HG03159 (cell line): ENCODE measurements around the gene SIMC1.

ENCODE experiments used
- ATAC-seq: cut with Tn5 transposase; IDR thresholded peaks from one replicate; pipeline ENCODE4 v1.9.1; 2021; ENCODE audit warnings: mild to moderate bottlenecking, moderate library complexity; ENCODE audit not compliant: unreplicated experiment

Gene SIMC1

DNA sequence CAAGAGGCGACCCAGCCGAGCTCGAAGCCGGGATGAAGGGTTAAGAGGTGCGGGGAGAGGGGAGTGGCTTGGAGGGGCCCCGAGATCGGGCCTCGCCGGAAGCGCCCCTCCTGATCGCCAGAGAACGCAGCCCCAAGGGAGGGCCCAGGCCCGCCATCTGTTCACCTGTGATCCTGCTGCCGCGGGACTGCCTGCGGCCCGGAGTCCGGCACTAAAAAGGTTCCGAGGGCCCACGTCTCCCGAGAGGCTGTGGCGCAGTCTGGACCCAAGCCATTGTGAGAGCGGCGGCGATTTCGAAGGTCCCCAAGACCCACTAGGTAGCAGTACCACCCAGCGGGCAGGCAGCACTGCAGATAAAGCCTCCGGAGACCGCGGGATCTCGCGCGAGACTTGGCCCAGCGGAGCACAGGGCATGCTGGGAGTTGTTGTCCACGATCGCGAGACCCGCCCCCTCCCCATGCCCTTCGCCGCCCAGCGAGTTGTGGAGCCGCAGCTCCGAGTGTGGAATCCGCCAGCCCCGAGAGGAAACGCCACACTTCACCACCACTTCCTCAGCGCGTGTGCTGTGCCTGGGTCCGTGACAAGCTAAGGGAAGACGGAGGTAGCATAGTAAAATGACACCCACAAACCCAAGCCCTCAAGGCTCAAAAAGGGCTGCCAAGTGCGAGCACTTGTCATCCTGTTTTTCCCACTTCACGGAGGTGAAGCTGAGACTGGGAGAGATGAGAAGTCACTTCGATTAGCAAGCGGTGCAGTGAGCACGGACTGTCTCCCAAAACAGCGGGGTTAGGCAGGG lies 123.4 kb downstream of the SIMC1 start, which contains the start of gene KIAA1191:
KIAA1191 (minus strand) TSS at position 328 of the 796 bp plus-strand sequence. CDS start 2,256 bp downstream, outside the sequence.
- peak; percentile 88 for ATAC-seq

DNA sequence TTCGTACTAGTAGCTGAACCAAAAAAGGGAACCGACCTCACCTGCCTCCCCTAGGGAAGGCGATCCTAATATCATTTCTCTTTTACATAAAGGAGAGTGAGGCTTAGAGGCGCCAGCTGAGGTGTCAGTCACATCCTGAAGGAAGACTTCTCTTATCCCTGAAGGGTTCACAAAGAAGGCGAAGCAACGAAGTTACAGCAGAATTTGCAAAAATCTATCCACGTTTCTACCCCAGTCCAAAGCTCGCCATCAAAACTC lies 123.9 kb downstream of the SIMC1 start:
- ATAC-seq, result peak; percentile 16

DNA sequence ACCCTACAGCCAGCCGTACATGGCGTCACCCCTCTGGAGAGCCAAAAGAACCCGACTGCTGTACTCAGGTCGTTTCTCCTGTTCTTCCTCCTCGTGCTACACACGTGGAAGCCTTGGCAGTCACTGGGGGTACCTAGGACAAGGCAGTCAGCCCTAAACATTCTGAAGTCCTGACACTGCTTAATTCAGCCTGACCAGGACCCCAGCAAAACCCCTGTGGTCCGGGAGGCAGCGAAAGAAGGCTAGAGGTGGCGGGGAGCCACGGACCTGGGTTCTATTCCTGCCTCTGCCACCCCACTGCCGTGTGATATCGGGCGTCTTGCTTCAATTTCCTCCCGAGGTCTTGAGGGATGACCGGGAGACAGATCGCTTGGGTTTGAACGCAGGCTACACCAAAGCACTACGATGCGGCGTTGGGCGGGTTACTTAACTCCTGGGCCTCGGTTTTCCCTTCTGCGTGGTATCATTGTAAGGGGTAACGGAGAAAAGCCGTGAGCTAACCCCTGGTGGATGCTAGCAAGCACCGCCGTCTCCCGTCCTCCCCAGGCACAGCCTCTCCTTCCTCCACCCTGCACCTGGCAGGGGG lies 126.6 kb downstream of the SIMC1 start:
- ATAC-seq, result no peak

DNA sequence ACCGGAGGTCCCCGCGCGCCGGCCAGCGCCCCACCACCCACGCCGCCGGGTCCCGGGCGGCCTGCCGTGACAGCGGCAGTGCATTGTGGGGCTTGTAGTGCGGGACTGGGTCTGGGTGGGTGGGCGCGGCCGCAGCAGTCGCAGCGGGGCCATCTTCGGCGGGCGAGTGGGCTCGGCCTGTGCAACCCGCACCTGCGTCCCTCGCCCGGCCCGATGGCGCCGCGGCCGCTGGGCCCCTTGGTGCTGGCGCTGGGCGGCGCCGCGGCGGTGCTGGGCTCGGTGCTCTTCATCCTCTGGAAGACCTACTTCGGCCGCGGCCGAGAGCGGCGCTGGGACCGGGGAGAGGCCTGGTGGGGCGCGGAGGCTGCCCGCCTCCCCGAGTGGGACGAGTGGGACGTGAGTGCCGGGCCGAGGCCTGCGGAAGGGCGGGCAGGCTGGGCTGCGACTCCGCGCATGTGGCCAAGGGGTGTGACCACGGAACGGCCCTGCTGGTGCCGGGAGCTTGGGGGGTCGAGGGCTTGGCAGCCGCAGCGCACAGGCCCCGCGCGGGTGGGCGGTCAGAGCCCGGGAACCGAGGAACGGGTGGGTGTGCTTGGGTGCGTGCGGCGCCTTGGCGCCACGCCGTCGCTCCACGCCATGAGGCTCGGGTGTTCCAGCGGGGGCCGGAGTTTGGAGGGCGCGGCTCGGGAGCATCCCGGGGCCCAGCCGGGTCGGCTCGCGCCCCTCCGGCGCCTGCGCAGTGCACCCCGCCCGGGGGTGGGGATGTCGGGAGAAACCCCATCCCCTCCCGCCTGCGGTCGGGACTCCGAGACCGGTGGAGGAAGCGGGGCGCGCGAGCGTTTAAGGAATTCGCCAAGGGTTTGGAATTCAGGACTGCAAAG lies 127.4 kb downstream of the SIMC1 start, which contains the start of gene ARL10:
ARL10 (plus strand) TSS at position 137 of the 881 bp plus-strand sequence; CDS start at position 214, 77 bp downstream.
- peak; percentile 37 for ATAC-seq

DNA sequence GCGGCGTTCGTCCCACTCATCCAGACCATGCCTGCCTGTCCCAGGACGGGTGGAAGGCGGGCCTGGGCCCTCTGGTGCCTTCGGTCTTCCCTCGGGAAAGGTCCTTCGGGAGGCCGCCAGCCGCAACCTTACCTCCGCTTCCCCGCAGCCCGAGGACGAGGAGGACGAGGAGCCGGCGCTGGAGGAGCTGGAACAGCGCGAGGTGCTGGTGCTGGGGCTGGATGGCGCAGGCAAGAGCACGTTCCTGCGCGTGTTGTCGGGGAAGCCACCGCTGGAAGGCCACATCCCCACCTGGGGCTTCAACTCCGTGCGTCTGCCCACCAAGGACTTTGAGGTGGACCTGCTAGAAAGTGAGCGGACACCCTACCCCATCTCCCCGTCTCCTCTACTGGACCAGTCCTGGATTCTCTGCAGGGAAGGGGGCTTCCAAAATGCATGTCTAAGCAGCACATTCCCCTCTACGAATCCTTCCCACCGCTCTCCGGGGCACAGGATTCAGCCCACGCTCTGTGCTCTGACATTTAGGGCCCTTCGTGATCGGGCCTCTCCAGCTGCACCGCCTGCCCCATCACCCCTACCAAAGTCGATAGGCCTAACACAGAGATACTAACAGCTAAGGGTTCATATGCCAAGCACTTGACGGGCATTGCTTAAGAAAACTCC lies 128.1 kb downstream of the SIMC1 start:
- ATAC-seq, result no peak

DNA sequence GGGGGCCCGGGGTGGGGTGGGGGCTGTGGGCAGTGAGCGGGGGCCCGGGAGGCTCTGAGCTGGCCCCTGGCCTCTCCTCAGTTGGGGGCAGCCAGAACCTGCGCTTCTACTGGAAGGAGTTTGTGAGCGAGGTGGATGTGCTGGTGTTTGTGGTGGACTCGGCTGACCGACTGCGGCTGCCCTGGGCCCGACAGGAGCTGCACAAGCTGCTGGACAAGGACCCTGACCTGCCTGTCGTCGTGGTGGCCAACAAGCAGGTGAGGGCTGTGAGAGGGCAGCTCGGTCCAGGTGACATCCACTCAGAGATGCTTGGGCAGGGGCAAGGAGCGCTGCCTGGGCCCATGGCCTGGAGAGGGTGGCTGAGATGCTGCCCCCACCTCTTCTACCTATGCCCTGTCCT lies 130.5 kb downstream of the SIMC1 start:
- ATAC-seq, result no peak

DNA sequence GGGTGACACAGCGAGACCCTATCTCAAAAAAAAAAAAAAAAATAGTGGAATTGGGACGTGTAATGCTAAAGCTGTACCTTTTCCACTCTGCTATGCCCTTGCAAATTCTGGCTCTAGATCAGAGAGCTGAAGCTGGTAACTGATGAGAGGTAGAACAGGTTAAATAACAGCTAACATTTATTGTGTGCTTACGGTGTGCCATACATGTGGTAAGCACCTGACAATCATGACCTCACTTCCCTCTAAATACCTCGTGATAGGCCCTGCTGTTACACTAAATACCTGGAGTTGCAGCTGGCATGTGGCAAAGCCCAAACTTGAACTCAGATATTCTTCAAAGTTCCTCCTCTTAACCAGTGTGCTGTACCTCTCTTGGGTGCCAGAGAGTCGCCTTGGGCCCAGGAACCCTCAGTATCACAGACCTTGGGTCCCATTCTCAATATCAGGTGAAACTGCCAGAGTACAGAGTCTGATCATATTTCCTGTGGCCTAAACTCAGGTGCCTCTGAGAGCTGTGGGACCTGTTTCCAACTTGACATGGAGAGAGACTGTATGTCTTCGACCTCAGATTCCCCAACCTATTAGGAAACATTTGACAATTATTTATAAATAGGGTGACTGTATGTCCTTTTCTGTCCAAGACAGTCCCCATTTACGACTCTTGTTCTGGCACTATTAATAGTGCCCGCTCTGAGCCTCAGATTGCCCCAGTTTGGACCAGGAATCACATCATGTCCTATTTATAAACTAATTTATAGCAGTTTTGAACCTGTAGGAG lies 131.9 kb downstream of the SIMC1 start:
- ATAC-seq, result no peak

DNA sequence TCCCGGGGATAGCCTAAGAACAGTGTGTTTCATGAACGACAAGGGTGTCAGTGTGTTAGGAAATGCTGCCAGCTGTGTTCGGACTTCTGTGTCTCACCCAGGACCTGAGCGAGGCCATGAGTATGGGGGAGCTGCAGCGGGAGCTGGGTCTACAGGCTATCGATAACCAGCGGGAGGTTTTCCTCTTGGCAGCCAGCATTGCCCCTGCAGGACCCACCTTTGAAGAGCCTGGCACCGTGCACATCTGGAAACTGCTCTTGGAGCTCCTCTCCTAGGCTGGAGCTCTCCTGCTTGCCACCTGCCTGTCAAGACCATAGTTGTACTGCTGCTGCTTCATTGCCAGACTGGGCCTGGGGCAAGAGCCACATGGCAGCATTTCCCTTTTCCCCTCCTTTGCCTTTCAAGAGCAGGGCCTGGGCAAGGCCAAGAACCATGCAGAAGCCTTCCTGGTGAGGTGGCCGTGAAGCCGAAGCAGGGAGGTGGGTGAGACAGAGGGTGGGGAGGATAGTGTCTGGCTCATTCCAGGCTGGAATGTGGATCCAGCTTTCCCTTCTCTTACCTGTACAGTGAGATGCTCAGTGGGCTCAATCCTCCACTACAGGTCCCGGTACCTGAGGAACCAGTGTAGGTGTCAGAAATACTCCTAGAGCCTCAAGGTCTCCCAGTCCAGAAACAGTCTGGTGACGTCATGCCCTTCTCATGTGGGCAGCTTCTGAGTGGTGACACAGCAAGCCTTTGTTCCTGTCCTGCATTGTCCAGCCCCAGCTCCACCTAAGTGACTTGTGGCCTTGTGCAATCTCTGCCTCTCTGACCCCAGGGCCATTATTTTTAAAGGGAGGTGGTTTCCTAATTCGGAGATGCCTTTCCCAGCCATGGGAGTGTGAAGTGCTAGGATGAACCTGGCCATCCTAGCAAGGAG lies 133.7 kb downstream of the SIMC1 start:
- ATAC-seq, result no peak

DNA sequence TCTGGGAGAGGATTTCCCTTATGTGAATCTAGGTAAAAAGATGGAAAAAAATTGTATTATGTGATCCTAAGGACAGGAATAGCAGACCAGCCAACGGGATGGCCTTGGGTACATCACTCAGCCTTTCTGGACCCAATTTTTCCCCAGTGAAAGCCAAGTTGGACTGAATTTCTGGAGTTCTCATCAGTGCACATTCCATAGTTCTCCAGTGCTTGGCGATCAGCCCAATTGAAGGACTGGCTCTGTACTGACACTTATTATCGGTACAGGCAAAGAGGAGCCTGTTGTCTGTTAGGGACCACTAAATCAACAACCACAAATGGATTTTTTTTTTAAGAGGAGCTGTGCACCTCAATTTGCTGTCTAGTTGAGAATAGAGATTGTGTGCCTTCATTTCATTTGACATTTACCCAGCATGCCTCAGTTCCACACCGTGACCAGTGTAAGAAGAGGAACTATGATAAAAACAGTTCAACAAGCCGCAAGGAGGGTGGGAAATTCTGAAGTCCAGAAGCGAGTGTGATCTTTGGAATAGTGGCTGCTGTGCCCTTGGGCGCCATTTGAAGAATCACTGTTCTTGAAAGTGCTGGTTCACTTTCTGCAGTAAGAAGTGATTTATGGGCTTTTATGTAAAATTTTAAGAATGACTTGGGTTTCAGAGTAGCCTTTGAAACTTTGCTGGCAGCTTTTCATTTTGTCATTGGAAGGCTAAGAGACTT lies 135.0 kb downstream of the SIMC1 start:
- no peak for ATAC-seq

DNA sequence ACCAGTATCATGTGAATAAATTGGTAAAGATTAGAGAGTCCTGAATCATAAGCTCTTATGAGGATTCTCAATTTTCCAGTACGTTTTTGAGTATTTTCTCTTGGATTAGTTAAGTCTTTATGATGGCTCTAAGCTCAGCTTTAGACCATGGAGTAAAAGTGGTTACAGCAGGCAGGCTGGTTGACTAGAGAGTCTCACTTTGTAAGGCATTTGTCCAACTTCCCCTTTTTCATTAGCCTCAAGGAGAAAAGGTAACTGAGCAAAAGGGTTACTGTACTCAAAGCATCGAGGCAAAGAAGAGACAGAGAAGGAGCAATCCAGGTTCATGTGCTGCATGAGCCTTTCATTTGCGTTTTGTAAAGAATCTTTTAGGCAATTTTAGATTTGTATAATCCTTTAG lies 141.7 kb downstream of the SIMC1 start:
- peak; percentile 73 for ATAC-seq

DNA sequence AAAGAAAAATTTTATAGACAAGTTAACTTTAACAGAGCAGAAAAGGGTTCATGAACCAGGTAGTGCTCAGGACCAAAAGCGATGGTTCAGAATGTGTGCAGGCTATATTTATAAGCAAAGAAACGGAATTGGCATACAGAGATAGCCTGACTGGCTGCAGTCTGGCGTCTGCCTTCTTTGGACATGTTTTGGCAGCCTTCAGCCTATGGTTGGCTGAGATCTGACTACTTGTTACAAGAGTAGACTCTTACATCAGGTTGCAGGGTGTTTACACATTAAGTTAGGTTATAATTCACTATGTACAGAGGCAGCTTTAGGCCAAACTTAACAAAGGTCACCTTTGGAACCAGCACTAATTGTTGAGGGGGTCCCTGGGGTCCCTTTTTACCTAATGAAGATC lies 143.2 kb downstream of the SIMC1 start:
- no peak for ATAC-seq

DNA sequence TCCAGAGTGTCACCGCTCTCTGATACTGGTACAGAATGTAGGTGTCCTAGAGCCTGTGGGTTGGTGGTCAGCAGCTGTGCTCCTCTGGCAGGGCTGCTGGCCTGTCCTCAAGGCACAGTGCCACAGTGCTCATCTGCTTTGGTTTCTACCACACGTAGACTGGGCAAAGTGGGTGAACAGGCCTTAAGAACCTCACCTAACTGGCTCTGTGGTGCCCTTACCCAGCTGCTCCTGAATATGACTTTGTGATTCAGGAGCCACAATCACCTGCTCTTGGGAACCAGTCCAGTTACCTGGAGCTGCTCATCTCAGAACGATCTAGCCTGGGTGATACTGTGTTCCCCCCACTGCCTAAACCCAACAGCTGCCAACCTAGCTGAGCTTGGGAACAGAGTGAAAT lies 143.8 kb downstream of the SIMC1 start:
- no peak for ATAC-seq

DNA sequence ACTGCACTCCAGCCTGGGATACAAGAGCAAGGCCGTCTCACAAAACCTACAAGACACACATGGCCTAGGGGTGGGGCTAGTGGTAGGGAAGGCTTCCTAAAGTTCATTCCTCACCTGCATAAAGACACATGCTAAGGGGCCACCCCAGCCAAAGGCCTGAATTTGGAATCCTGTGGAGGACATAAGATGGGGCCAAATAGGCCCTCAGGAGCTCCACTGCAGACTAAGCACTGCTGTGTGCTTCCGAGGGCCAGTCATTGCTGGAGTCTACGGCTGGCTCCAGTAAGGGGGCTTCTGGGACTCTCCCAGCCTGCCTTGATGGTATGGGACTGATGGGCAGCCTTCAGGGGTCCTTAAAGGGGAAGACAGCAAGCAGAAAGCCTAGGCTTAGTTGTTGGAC lies 144.5 kb downstream of the SIMC1 start:
- no peak for ATAC-seq

DNA sequence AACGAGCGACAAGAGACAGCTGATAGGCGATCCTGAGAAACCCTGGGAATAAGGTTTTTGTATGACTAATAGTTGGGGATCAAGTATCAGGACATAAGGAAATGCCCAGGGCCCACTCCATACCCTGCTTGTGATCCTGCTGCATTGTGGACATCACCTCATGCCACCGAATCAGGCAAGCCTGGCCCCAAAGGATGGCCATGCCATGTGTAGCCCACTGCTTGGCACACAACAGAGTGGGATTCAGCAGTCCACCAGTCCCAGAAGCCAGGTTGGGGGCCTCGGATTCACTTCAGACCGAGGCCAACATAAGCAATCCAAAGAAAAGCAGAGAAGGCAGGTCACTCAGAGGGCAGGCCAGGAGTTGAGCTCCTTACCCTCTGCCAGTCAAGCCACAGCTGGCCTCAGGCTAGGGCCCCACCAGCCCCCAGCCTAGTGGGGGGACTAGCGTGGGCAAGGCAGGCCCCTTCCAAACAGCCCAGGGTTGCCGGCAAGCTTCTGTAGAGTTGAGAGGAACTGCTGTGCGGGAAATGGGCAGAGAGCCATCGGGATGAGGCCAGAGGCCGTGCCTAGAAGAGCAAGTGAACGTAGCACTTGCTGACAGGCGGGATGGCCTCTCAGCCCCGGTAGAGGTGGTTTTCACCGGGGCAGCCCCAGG lies 145.2 kb downstream of the SIMC1 start:
- ATAC-seq, result no peak

DNA sequence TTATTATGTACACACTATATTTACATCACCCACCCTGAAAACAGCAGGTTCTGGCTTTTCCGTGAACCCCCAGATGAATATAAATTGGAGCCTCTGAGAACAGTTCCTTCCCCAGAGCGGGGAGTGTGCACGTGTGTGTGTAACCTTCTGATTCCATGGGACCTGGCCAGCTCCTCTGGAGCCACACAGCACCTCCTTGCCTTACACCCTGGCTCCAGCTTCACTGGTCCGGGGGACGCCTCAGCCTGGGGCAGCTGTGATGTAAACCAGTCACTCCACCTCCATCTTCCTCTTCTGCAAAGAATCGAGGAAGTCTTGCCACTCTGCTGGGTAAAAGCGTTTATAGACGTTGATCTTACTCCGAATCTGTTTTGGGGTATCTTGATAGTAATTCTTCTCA lies 145.7 kb downstream of the SIMC1 start:
- no peak for ATAC-seq

DNA sequence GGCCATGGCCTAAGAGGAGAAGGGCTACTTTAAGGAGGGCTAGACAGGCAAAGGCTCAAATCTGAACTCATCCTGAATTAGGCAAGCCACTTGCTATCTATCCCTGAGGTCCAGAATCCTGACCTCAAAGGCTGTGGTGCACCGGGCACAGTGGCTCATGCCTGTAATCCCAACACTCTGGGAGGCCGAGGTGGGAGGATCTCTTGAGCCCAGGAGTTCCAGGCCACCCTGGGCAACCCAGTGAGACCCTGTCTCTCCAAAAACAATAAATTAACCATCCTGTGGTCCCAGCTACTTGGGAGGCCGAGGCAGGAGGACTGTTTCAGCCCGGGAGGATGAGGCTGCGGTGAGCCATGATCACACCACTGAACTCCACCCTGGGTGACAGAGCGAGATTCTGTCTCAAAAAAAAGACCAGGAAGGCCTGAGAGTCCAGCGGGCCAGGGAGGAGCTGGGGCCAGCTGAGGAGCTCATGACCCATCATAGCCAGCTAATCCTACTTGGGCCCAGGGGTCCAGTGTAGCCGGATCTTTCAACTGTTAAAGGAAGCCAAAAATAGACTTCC lies 146.2 kb downstream of the SIMC1 start:
- no peak for ATAC-seq

DNA sequence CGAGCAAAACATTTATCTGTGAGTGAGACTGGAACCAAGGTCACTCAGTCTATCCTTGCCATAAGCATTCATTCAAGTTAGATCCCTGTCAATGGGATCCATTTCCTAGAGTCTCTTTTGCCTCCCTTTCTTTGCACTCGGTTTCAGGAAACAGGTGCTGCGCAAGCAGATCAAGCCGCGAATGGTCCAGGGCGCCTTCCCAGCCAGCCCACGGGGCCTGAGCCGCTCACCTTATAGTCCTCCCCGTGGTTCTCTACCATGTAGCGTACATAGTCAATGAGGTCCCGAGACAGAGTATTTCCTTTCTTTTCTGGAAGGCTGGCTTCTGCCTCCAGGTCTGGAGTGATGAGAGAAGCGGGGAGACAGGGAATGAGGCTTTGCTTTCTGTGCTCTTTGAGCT lies 146.8 kb downstream of the SIMC1 start:
- no peak for ATAC-seq

DNA sequence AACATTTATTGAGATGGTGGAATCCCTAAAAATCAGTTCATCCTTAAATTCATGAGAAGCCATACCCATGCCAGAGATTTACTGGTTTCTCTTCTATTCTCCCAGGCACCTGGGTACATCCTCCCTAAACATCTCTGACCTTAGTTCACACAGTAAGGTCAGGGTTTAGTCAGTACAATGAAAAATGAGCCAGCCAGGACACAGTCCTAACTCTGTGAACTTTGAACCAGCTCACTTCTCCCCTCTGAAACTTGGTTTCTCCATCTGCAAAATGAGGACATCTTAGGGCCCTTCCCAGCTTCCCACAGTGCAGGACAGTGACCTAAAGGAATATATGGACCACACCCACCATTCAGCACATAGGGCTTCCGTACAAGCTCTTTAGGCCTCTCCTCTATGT lies 148.3 kb downstream of the SIMC1 start:
- ATAC-seq, result no peak
